K562 (cell line): ENCODE results near the gene IFI6. TPM values are rescaled to one million over a fixed set of nuclear protein-coding genes. Genes with fewer than 3 reads are reported as not detected.

Experiments used
- ATAC-seq: fragments of 200-7000 bp; cut with Tn5 transposase; 3 replicates; pipeline ENCODE4 v1.9.1; 2020; ENCODE audit warnings: moderate library complexity
- BruUV-seq: library from RNA; stranded (reverse); fragments of 400-500 nt; replicated peaks from 2 replicates; lab custom pipeline; 2021; lab: Mats Ljungman, UMichigan
- CTCF ChIA-PET: fragments of 300-600 bp; formaldehyde crosslinking; extraction: SDS; loops from one replicate; lab custom pipeline; 2021; ENCODE audit warnings: low intra/inter-chr PET ratio; lab: Yijun Ruan, JAX
- POLR2A ChIA-PET: fragments of 300-600, 350-650 bp; sonication (Branson Sonifier 250); formaldehyde crosslinking; extraction: SDS; loops from one replicate; lab custom pipeline; 2021; ENCODE audit warnings: antibody characterized with exemption, inconsistent platforms; lab: Yijun Ruan, JAX
- DNase-seq, 4 experiments: peaks; one replicate each; pipeline versions ENCODE4 v3.0.0 to v3.0.0-alpha.2; 2011 to 2018; ENCODE audit warnings: low spot score in 3 of 4, mixed read lengths in 3 of 4; ENCODE audit errors: extremely low read depth in 1 of 4
- FAIRE-seq: peaks from 2 replicates; lab custom pipeline; 2011; peaks lifted over from hg19 to GRCh38; lab: Jason Lieb, UNC
- H2AFZ ChIP-seq: 2 replicates; pipeline ENCODE4 v1.6.0; 2011; ENCODE audit warnings: low read depth, low read length, control low read depth, inconsistent platforms
- H3K27ac ChIP-seq: fragments of 200-600 bp; 3 replicates; pipeline ENCODE4 v1.8.0; 2011; ENCODE audit warnings: low read depth, mild to moderate bottlenecking, control low read depth, inconsistent platforms, low read length, moderate library complexity, mixed read lengths; ENCODE audit errors: extremely low read depth
- H3K27me3 ChIP-seq, 2 experiments: fragments of 300-600 bp in 1 of 2; 2 replicates in 1 of 2; 3 replicates in 1 of 2; pipeline versions ENCODE4 v1.6.0 to v1.8.0; 2011; ENCODE audit warnings: inconsistent platforms in 2 of 2, low read length in 2 of 2, mild to moderate bottlenecking in 1 of 2, mixed read lengths in 1 of 2, moderate library complexity in 1 of 2; ENCODE audit not compliant: control insufficient read depth in 2 of 2, insufficient read depth in 2 of 2
- H3K36me3 ChIP-seq: fragments of 300-600 bp; 3 replicates; pipeline ENCODE4 v1.8.0; 2011; ENCODE audit warnings: mild to moderate bottlenecking, low read length, inconsistent platforms; ENCODE audit not compliant: control insufficient read depth, insufficient read depth
- H3K4me1 ChIP-seq, 2 experiments: fragments of 200-600 bp in 1 of 2; replicated peaks in 1 of 2; 2 replicates in 1 of 2; 3 replicates in 1 of 2; pipeline versions ENCODE4 v1.5.1 to v1.8.0; 2011; ENCODE audit warnings: inconsistent platforms in 2 of 2, low read length in 2 of 2, mild to moderate bottlenecking in 1 of 2, mixed read lengths in 1 of 2, moderate library complexity in 1 of 2; ENCODE audit not compliant: control insufficient read depth in 2 of 2, insufficient read depth in 2 of 2
- H3K4me2 ChIP-seq: 2 replicates; pipeline ENCODE4 v1.6.1; 2011; ENCODE audit warnings: low read length, control low read depth, inconsistent platforms, mixed read lengths; ENCODE audit not compliant: insufficient read depth
- H3K4me3 ChIP-seq: fragments of 200-600 bp; sonication (generic), shearing (Covaris generic); 2 replicates; pipeline ENCODE4 v1.5.1; 2016; ENCODE audit warnings: control low read depth, inconsistent platforms
- H3K79me2 ChIP-seq: fragments of 200-600 bp; 3 replicates; pipeline ENCODE4 v1.8.0; 2011; ENCODE audit warnings: low read length, inconsistent platforms; ENCODE audit not compliant: control insufficient read depth, insufficient read depth
- H3K9ac ChIP-seq, 2 experiments: 2 replicates each; pipeline versions ENCODE4 v1.6.0 to v1.6.1; 2011; ENCODE audit warnings: low read depth in 2 of 2, low read length in 2 of 2, control low read depth in 1 of 2, inconsistent platforms in 1 of 2, mild to moderate bottlenecking in 1 of 2, mixed read lengths in 1 of 2; ENCODE audit not compliant: insufficient read depth in 1 of 2
- H3K9me1 ChIP-seq: one replicate; pipeline ENCODE4 v1.6.0; 2011; ENCODE audit warnings: inconsistent platforms, mild to moderate bottlenecking, low read length, moderate library complexity; ENCODE audit not compliant: control insufficient read depth, insufficient read depth
- H3K9me3 ChIP-seq: replicated peaks from 2 replicates; pipeline ENCODE4 v1.5.1; 2011; ENCODE audit warnings: low read depth, low read length, inconsistent platforms; ENCODE audit not compliant: control insufficient read depth, insufficient read depth
- H4K20me1 ChIP-seq: replicated peaks from 2 replicates; pipeline ENCODE4 v1.6.1; 2011; ENCODE audit warnings: low read length, inconsistent platforms, mixed read lengths; ENCODE audit not compliant: control insufficient read depth, insufficient read depth
- BACH1 ChIP-seq: fragments of 200-800 bp; sonication (Bioruptor generic); IDR thresholded peaks from 2 replicates; pipeline ENCODE4 v1.6.1; 2016; ENCODE audit warnings: missing genetic modification characterization, missing compliant biosample characterization
- BCOR ChIP-seq: fragments of 450-650 bp; IDR thresholded peaks from 2 replicates; pipeline ENCODE4 v1.6.1; 2016
- ESRRB ChIP-seq: fragments of 250-450 bp; sonication (Bioruptor Pico); IDR thresholded peaks from 2 replicates; pipeline ENCODE4 v1.5.0; 2020; ENCODE audit warnings: mild to moderate bottlenecking, moderate library complexity, borderline replicate concordance
- JUN ChIP-seq, 2 experiments: sonication (generic) in 1 of 2; formaldehyde crosslinking in 1 of 2; IDR thresholded peaks; 2 replicates each; pipeline versions ENCODE4 v1.6.1 to v1.8.0; 2012 to 2022; ENCODE audit warnings: borderline replicate concordance in 2 of 2, mild to moderate bottlenecking in 2 of 2, improper control_type of control experiment in 1 of 2, low read depth in 1 of 2, low read length in 1 of 2, missing genetic modification reagents in 1 of 2
- NR2C1 ChIP-seq, 2 experiments: fragments of 450-650 bp; IDR thresholded peaks; 2 replicates each; pipeline ENCODE4 v1.6.1; 2017; ENCODE audit warnings: mild to moderate bottlenecking in 2 of 2, antibody characterized with exemption in 1 of 2, inconsistent platforms in 1 of 2, missing compliant biosample characterization in 1 of 2, missing genetic modification characterization in 1 of 2
- RBM25 ChIP-seq: fragments of 200-400 bp; formaldehyde crosslinking; IDR thresholded peaks from 2 replicates; pipeline ENCODE4 v1.6.1; 2018; ENCODE audit warnings: low read length, low read depth, moderate library complexity; ENCODE audit not compliant: severe bottlenecking
- ZNF274 ChIP-seq: IDR thresholded peaks from 2 replicates; pipeline ENCODE4 v1.6.1; 2011; ENCODE audit warnings: low read depth, mild to moderate bottlenecking, low read length, moderate library complexity, borderline replicate concordance
- ZNF561 ChIP-seq: fragments of 450-650 bp; formaldehyde crosslinking; conservative IDR thresholded peaks from 2 replicates; pipeline ENCODE4 v1.4.0; 2020; ENCODE audit warnings: mild to moderate bottlenecking, moderate library complexity
- ZNF57 ChIP-seq: fragments of 450-650 bp; formaldehyde crosslinking; IDR thresholded peaks from 2 replicates; pipeline ENCODE4 v1.4.0; 2020; ENCODE audit warnings: mild to moderate bottlenecking, moderate library complexity
- WGBS: fragments of 100-300 bp; shearing (Covaris generic); methylation state at CpG from one replicate; pipeline ENCODE4 v1.1.6; 2016; ENCODE audit warnings: low coverage, mixed read lengths; ENCODE audit not compliant: insufficient coverage; ENCODE audit errors: missing lambda C conversion rate; 5-methylcytosine and 5-hydroxymethylcytosine counted together
- in situ Hi-C: fragments of 300-500 bp; cut with MboI; formaldehyde crosslinking; loops from 4 replicates; pipeline ENCODE4 v1.15.0; 2018; ENCODE audit warnings: inconsistent platforms, mixed read lengths
- intact Hi-C: fragments of 100-400 bp; cut with micrococcal nuclease; formaldehyde crosslinking; loops from 2 replicates; pipeline ENCODE4 v1.14.2; 2022
- polyA plus RNA-seq, 8 experiments: library from polyadenylated mRNA; depleted of rRNA in 4 of 8; stranded (reverse) in 5 of 8; unstranded in 3 of 8; fragments of >200 nt; fragmentation: Nextera tagmentation in 2 of 8; fragmentation: Illumina TruSeq in 1 of 8; extraction: Ambion mirVana in 2 of 8; extraction: Trizol in 1 of 8; gene quantifications; 2 replicates each; pipeline versions ENCODE4 v1.2.1 to v1.2.3, GENCODE V29; 2011 to 2014; ENCODE audit warnings: inconsistent platforms in 1 of 8, missing spikeins in 1 of 8
- total RNA-seq, 7 experiments: library from RNA; depleted of rRNA in 6 of 7; stranded (reverse); fragments of >200 nt in 6 of 7; fragmentation: Illumina TruSeq in 2 of 7; extraction: Trizol in 2 of 7; gene quantifications; 2 replicates each; pipeline versions ENCODE4 v1.2.1 to v1.2.3, GENCODE V29; 2011 to 2021; ENCODE audit warnings: low replicate concordance in 1 of 7

Gene IFI6
- total and polyA plus RNA-seq, 9 of the 15 experiments (the other 6 are each of a cell fraction or from before 2014, with no cell fraction given) = 0.17 to 4.5 (median 2.2) TPM

- ATAC-seq (no peak), FAIRE-seq (no peak), DNase-seq (no peak)
- Histone ChIP-seq H3K9me1 (no peaks in the 10 kb centered on the region), H3K4me1 (peaks cover 20 to 29% of the 10 kb centered on the region in 2 experiments), H3K36me3 (no peaks in the 10 kb centered on the region), H2AFZ (peak overlapping the region; percentile 54), H3K9ac (peak overlapping the region in 1 of 2 experiments; percentile 47; a peak in 1 of 4 replicates), H3K27ac (no peak overlapping the region), H4K20me1 (0 out of 2 replicates have a peak, but pooled peaks cover 6% of the 10 kb centered on the region), H3K27me3 (peaks cover 0 to 1% of the 10 kb centered on the region in 2 experiments; a peak in 1 of 5 replicates), H3K9me3 (no peaks in the 10 kb centered on the region), H3K4me3 (no peak overlapping the region), H3K4me2 (no peak overlapping the region), H3K79me2 (no peaks in the 10 kb centered on the region)
- no TSS peak for BruUV-seq
- ChIA-PET POLR2A (interaction anchor here (1.1 to 2.5 kb wide), 3 partner anchors 8 to 62 kb away, joined by 3 to 6 read pairs (median 4); no protein-coding TSS in a partner anchor), CTCF (no interaction called here)
- TF ChIP-seq BACH1 (no peak), NR2C1 (IDR thresholded peaks at IDR 0.05) (no peak; the same call in 1 of the 2 replicates), NR2C1 (tag; IDR thresholded peaks at IDR 0.05) (peak; percentile 22; the same call in 1 of the 2 replicates)
- intact Hi-C loops = no loop called here
- in situ Hi-C loops = loop anchor here (25.0 kb wide), 1 partner anchor 506 kb away; no protein-coding TSS in a partner anchor
- 51% methylated on average over 14 of the region's 14 CpGs for WGBS
Observed at GRCh38 chr1:27618341-27619082, 53.5 kb downstream of the IFI6 start.

GRCh38 chr1:27617420-27617819 lies 54.6 kb downstream of the IFI6 start:
- WGBS = 30% methylated on average over 2 of the region's 2 CpGs
- Histone ChIP-seq H3K27ac (no peak overlapping the region), H3K4me3 (no peak overlapping the region), H3K9me1 (no peaks in the 10 kb centered on the region), H3K36me3 (no peaks in the 10 kb centered on the region), H3K27me3 (peaks cover 0 to 8% of the 10 kb centered on the region in 2 experiments; a peak in 3 of 5 replicates), H2AFZ (no peak overlapping the region), H3K4me1 (peaks cover 20 to 29% of the 10 kb centered on the region in 2 experiments), H4K20me1 (0 out of 2 replicates have a peak, but pooled peaks cover 6% of the 10 kb centered on the region), H3K9ac (no peak overlapping the region), H3K9me3 (no peaks in the 10 kb centered on the region), H3K79me2 (no peaks in the 10 kb centered on the region), H3K4me2 (no peak overlapping the region)
- BruUV-seq = no TSS peak
- no peak for DNase-seq
- FAIRE-seq = no peak
- POLR2A ChIA-PET = interaction anchor here (0.5 to 2.5 kb wide), 5 partner anchors 10 to 123 kb away, joined by 3 to 6 read pairs (median 3); no protein-coding TSS in a partner anchor
- intact Hi-C loops = no loop called here
- ATAC-seq = no peak
- TF ChIP-seq ESRRB (CRISPR knock-in tag) = no peak
- TF ChIP-seq ZNF274 = no peak
- no peak for TF ChIP-seq ZNF561 (CRISPR knock-in tag)
- no peak for TF ChIP-seq ZNF57 (CRISPR knock-in tag)
- TF ChIP-seq BCOR = peak; percentile 59; the same call in 1 of the 2 replicates
- TF ChIP-seq JUN (IDR thresholded peaks at IDR 0.05; ENCODE audit: borderline replicate concordance, low read depth, low read length) = no peak
- TF ChIP-seq JUN (CRISPR knock-in tag; IDR thresholded peaks at IDR 0.05; ENCODE audit: borderline replicate concordance) = no peak
- TF ChIP-seq RBM25 = peak; percentile 58
- TF ChIP-seq, all 486 proteins: peak for 2
- CTCF ChIA-PET = interaction anchor here (1.6 kb wide), 1 partner anchor 45 kb away, joined by 11 read pairs; no protein-coding TSS in a partner anchor
- in situ Hi-C loops = loop anchor here (25.0 kb wide), 1 partner anchor 505 kb away; no protein-coding TSS in a partner anchor
